Measurements from ENCODE around the gene DYNC2H1.

DNA sequence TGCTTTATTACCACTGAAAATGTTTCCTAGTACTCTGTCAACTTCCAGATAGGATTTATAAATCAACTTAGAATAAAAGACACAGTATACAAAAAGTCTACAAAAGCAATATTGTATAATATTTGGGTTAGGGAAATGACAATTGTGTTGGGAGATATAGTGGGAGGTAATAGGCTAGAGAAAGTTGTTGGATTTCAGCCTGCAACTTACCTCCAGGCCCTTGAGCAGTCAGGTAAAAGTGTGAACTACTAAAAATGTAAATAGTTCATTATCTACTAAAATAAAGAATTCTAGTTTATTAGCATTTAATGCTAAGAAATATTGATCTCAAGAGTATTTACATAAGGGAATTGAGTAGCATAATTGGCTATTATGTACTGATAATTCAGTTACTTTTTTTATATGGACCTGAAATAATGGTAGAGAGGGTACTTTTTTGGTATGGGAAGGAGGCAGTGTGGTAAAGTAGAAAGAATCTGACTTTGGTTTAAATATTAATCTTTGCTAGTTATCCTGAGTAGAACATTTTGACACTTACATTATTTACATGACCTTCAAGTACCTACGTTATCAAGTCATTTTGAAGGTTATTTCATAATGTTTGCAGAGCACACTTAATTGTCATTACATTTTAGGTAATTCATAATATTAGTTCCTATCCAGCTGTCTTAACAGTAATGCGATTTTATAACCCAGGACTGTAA, 55.0 kb downstream of the DYNC2H1 start:
- TF ChIP-seq, protein P1, sequence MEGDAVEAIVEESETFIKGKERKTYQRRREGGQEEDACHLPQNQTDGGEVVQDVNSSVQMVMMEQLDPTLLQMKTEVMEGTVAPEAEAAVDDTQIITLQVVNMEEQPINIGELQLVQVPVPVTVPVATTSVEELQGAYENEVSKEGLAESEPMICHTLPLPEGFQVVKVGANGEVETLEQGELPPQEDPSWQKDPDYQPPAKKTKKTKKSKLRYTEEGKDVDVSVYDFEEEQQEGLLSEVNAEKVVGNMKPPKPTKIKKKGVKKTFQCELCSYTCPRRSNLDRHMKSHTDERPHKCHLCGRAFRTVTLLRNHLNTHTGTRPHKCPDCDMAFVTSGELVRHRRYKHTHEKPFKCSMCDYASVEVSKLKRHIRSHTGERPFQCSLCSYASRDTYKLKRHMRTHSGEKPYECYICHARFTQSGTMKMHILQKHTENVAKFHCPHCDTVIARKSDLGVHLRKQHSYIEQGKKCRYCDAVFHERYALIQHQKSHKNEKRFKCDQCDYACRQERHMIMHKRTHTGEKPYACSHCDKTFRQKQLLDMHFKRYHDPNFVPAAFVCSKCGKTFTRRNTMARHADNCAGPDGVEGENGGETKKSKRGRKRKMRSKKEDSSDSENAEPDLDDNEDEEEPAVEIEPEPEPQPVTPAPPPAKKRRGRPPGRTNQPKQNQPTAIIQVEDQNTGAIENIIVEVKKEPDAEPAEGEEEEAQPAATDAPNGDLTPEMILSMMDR (conservative IDR thresholded peaks at IDR 0.05), result no peak
- no peak for TF ChIP-seq ZFX (IDR thresholded peaks at IDR 0.05)

All from C4-2B (cell line).